Prostate gland (tissue), 2 donors: ENCODE measurements around the gene EFS.

Experiments
- POLR2AphosphoS5 ChIP-seq: sonication (generic); formaldehyde crosslinking; IDR thresholded peaks from one replicate; pipeline ENCODE4 v1.6.1; 2017; ENCODE audit warnings: antibody characterized with exemption
- TF ChIP-seq, protein P1 (sequence below), 4 experiments: fragments of 200-600 bp in 2 of 4; fragments of 450-650 bp in 2 of 4; sonication (generic) in 2 of 4; IDR thresholded peaks; 1 replicate in 3 of 4; 2 replicates in 1 of 4; pipeline ENCODE4 v1.5.1; 2016 to 2019; ENCODE audit warnings: antibody characterized with exemption in 4 of 4, mild to moderate bottlenecking in 2 of 4, moderate library complexity in 2 of 4

DNA sequence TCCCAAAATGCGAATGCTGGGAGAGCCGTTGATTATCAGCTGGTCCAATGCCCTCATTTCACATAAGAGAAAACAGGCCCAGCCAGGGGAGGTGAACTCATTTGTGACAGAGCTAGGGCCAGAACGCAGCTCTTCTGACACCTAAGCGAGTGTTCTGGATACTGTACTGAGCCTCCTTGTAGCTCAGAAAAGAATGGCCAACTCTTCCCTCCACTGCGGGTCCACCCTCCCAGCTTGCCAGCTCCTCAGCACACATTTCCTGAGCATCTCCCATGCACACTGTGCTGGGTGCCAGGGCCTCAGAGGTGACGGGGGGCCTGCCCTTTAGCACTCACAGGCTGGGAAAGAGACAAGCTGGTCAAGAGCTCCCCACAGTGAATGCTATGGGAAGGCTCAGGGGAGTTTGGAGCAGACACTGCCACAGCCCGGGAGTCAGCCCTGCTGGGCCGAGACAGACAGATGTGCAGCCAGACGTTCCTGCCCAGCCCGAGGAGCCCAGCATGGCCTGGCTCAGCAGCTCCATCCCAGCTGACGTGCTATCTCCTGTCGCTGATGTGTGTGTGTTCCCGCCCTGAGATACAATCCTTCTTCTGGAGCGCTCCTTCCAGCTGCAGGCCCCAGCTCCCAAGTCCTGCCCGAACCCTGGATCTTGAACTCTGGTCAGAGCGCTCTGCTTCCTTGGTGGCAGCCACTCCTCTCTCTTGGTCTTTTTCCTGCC lies 15.4 kb upstream of the EFS start:
- TF ChIP-seq, protein P1, sequence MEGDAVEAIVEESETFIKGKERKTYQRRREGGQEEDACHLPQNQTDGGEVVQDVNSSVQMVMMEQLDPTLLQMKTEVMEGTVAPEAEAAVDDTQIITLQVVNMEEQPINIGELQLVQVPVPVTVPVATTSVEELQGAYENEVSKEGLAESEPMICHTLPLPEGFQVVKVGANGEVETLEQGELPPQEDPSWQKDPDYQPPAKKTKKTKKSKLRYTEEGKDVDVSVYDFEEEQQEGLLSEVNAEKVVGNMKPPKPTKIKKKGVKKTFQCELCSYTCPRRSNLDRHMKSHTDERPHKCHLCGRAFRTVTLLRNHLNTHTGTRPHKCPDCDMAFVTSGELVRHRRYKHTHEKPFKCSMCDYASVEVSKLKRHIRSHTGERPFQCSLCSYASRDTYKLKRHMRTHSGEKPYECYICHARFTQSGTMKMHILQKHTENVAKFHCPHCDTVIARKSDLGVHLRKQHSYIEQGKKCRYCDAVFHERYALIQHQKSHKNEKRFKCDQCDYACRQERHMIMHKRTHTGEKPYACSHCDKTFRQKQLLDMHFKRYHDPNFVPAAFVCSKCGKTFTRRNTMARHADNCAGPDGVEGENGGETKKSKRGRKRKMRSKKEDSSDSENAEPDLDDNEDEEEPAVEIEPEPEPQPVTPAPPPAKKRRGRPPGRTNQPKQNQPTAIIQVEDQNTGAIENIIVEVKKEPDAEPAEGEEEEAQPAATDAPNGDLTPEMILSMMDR (IDR thresholded peaks at IDR 0.05) = no peak
- TF ChIP-seq POLR2AphosphoS5 = no peak
